ENCODE results near the gene CAPN5.
A peak's percentile ranks its signal among the peaks of the same experiment; 100 is the strongest.
"Not testable (repeated sequence)": the region's sequence is repeated elsewhere in the genome, so short reads cannot be mapped to it uniquely, and the experiment has no call there.

The CAPN5 gene
- long read RNA-seq, donor 1, full-length matches to known transcripts = 1 of 1 reads
- long read RNA-seq, donor 1, partial matches to known transcripts = 0 of 1 reads
- long read RNA-seq, donor 1, other reads (novel, unspliced or antisense) = 0 of 1 reads
- long read RNA-seq, donor 2, full-length matches to known transcripts = 4 of 4 reads
- long read RNA-seq, donor 2, partial matches to known transcripts = 0 of 4 reads
- long read RNA-seq, donor 2, other reads (novel, unspliced or antisense) = 0 of 4 reads
- long read RNA-seq, donor 3, partial matches to known transcripts = 6 of 6 reads
- long read RNA-seq, donor 3, other reads (novel, unspliced or antisense) = 0 of 6 reads
- long read RNA-seq, donor 4, full-length matches to known transcripts = 5 of 10 reads
- long read RNA-seq, donor 4, partial matches to known transcripts = 5 of 10 reads
- long read RNA-seq, donor 4, other reads (novel, unspliced or antisense) = 0 of 10 reads
- long read RNA-seq, donor 5, full-length matches to known transcripts = 5 of 5 reads
- long read RNA-seq, donor 5, partial matches to known transcripts = 0 of 5 reads
- long read RNA-seq, donor 5, other reads (novel, unspliced or antisense) = 0 of 5 reads
- long read RNA-seq, donor 6, full-length matches to known transcripts = 5 of 13 reads
- long read RNA-seq, donor 6, partial matches to known transcripts = 8 of 13 reads
- long read RNA-seq, donor 6, other reads (novel, unspliced or antisense) = 0 of 13 reads
- long read RNA-seq, donor 7, full-length matches to known transcripts = 8 of 31 reads
- long read RNA-seq, donor 7, partial matches to known transcripts = 23 of 31 reads
- long read RNA-seq, donor 7, other reads (novel, unspliced or antisense) = 0 of 31 reads
- long read RNA-seq, donor 8, full-length matches to known transcripts = 4 of 11 reads
- long read RNA-seq, donor 8, partial matches to known transcripts = 7 of 11 reads
- long read RNA-seq, donor 8, other reads (novel, unspliced or antisense) = 0 of 11 reads

- peak; percentile 95 for DNase-seq
These were observed at the start of gene CAPN5 for GRCh38 chr11:77066229-77067042. Gene CAPN5, plus strand, starts transcription at chr11:77066971. Its CDS starts 17,916 bp downstream, at chr11:77084887.

- DNase-seq = not testable (repeated sequence)
These were observed 48.3 kb upstream of the CAPN5 start for GRCh38 chr11:77018396-77018924.

- no peak for DNase-seq
These were observed 46.7 kb upstream of the CAPN5 start for GRCh38 chr11:77019976-77020595.

- DNase-seq = no peak
These were observed 46.0 kb upstream of the CAPN5 start for GRCh38 chr11:77020734-77021133.

- no peak for DNase-seq
These were observed 42.0 kb upstream of the CAPN5 start for GRCh38 chr11:77024745-77025144.

- no peak for DNase-seq
These were observed 40.5 kb upstream of the CAPN5 start for GRCh38 chr11:77026221-77026620.

- DNase-seq = no peak
These were observed 40.0 kb upstream of the CAPN5 start for GRCh38 chr11:77026743-77027142.

GRCh38 chr11:77027275-77027674 is 39.5 kb upstream of the CAPN5 start:
- DNase-seq = no peak

GRCh38 chr11:77029829-77030228 is 36.9 kb upstream of the CAPN5 start:
- DNase-seq = no peak

- no peak for DNase-seq
These were observed 35.8 kb upstream of the CAPN5 start for GRCh38 chr11:77030834-77031414.

GRCh38 chr11:77031599-77031998 is 35.2 kb upstream of the CAPN5 start:
- DNase-seq = no peak

GRCh38 chr11:77035039-77035438 is 31.7 kb upstream of the CAPN5 start:
- no peak for DNase-seq

GRCh38 chr11:77035580-77035979 is 31.2 kb upstream of the CAPN5 start:
- DNase-seq = no peak

- no peak for DNase-seq
These were observed 30.4 kb upstream of the CAPN5 start for GRCh38 chr11:77036398-77036797.

- DNase-seq = no peak
These were observed 29.7 kb upstream of the CAPN5 start for GRCh38 chr11:77037057-77037456.

GRCh38 chr11:77038029-77038824 is 28.5 kb upstream of the CAPN5 start:
- no peak for DNase-seq

- DNase-seq = no peak
These were observed 27.9 kb upstream of the CAPN5 start for GRCh38 chr11:77038825-77039326.

GRCh38 chr11:77039491-77040400 is 27.0 kb upstream of the CAPN5 start:
- DNase-seq = peak; percentile 82

GRCh38 chr11:77040401-77040777 is 26.4 kb upstream of the CAPN5 start:
- DNase-seq = no peak
